ENCODE measurements around the gene PLCG2.

Gene PLCG2

DNA sequence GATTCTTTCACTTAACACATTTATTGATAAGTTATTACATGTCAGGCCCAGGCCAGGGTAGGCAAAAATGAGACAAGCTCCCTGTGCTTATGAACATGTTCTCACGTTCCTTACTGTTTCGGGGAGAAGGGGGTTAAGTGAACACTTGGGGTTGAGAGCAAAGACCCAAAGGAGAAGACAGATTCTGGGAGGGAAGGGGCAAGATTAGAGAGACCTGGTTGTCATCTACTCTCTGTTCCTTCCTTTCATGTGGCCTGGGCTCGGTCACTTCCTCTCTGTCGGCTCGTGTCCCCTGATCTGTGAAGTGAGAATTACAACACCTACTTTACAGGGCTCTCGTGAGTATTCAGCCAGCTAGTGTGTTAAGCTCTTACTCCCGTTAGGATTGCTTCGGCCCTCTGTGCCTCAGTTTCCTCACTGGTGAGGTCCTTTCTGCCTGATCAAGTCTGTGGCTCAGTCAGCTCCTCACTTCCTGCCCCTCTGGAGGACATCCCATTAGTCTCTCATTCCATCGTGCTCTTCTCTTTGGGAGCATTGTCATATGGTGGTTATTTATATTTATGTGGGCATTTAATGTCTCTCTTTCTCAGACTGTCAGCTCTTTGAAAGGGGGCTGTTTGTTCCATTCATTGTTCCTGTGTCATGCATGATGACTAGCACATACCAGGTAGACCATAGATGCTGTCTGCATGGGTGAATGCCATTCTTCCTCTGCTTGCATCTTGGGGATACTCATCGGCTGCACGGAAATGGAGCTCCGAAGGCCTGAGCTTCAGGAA lies 38.9 kb downstream of the PLCG2 start:
- no peak for DNase-seq

GRCh38 chr16:81818568-81818896 lies 39.4 kb downstream of the PLCG2 start:
- DNase-seq, result no peak

GRCh38 chr16:81818905-81819304 lies 39.8 kb downstream of the PLCG2 start:
- no peak for DNase-seq

DNA sequence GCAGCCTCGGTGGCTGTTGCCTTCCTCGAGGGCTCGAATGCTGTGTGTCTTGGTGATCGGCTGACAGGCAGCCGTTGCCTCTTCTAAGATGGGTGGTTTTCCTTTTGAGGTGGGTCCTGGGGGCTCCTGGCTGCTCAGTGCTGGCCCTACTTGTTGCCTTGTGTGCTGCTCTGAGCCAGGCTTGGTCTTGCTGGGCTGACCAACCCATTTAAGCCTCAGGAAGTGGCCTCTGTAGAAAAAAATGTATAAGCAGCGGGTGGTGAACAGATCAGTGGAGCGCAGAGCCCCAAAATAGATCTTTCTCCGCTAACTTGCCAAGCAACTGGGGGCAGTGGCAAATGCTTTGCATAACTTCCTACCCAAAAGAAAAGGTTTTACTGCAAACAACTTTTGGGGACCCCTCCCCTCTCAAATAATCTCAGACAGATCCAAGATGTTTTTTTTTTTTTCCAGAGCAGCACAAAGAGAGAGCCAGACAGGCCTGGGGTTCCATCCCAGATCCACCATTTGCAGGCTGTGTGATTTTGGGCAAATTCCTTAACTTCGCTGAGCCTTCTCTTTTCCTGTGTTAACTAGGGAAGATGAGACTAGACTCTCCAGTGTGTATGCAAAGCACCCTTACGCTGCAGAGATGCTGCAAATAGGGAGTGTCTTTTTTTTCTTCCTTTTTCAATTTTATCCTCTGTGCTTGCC lies 42.5 kb downstream of the PLCG2 start:
- no peak for DNase-seq

DNA sequence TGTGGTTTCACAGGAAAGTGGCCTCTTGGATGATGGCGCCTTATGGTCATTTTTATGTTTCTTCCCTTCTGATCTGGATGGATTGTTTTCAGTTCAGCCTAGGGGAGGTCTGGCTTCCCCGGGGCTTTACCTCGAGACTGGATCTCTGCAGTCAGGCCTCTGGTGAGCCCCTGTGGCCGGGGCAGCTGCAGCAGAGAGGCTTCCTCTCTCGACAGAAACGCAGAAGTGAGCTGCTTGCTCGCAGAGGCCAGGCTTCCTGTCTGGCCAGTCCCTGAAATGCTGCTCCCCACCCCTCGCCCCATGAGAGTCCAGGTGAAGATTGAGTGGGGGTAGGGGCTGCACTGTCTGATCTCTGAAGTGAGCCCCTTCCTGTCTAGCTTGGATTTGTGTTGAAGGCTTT lies 44.0 kb downstream of the PLCG2 start:
- no peak for DNase-seq

DNA sequence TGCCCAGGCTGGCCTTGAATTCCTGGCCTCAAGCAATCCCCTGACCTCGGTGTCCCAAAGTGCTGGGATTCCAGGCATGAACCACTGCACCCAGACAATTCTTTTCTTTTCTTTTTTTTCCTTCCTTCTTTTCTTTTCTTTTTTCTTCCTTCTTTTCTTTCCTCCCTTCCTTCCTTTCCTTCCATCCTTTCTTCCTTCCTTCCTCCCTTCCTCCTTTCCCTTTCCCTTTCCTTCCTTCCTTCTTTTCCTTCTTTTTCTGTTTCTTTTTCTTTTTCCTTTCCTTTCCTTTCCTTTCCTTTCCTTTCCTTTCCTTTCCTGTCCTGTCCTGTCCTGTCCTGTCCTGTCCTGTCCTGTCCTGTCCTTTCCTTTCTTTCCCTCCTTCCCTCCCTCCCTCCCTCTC lies 44.6 kb downstream of the PLCG2 start:
- DNase-seq, result no peak

- DNase-seq, result no peak
These were observed 47.4 kb downstream of the PLCG2 start for GRCh38 chr16:81826523-81826922.

- no peak for DNase-seq
These were observed 51.9 kb downstream of the PLCG2 start for GRCh38 chr16:81830845-81831540.

GRCh38 chr16:81831722-81832126 lies 52.6 kb downstream of the PLCG2 start:
- DNase-seq, result no peak

- DNase-seq, result no peak
These were observed 53.9 kb downstream of the PLCG2 start for GRCh38 chr16:81832801-81833547.

GRCh38 chr16:81833751-81834150 lies 54.7 kb downstream of the PLCG2 start:
- DNase-seq, result no peak

DNA sequence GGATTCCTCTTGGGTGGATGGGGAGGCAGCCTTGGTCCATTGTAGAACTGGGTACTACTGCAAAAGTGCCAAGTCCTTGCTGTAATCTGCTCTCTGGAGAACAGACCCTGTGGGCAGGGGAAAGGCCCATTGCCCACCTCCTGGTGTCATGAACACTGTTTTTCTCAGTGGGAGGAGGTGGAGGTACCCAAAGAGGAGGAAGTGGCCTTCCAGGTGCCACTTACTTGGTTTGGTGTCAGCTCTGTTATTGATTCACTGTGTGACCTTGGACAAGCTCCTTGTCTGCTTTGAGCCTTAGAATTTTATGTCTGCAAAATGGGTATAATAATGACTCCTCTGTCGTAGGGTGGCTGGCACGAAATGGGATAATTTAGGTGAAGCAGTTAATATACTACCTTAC lies 55.8 kb downstream of the PLCG2 start:
- DNase-seq, result no peak

DNA sequence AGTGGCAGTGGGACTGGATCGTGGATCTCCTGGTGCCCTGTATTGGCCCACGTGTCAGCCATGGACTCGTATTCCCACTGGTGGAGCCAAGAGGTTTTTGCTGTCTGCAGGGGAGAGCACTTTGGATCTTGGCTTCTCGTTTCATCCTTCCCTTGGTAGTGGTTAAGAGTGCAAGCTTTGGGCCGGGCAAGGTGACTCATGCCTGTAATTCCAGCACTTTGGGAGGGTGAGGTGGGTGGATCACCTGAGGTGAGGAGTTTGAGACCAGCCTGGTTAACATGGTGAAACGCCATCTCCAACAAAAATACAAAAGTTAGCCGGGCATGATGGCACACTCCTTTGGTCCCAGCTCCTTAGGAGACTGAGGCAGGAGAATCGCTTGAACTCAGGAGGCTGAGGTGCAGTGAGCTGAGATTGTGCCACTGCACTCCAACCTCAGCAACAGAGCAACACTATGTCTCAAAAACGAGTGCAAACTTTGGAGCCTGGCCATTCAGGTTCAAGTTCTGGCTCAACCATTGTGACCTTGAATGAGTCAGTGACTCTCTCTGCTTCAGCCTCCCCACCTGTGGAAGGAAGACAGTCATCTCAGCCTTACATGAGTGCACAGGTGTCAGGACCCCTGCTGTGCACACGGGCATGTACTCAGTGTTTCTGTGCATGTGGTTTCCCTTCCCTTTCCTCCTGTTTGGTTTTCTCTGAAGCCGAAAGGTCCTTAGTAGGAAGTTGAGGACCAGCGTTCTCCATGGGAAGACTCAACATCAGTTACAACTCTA lies 57.4 kb downstream of the PLCG2 start:
- no peak for DNase-seq

- no peak for DNase-seq
These were observed 58.2 kb downstream of the PLCG2 start for GRCh38 chr16:81837312-81837751.

GRCh38 chr16:81838794-81839193 lies 59.7 kb downstream of the PLCG2 start:
- DNase-seq, result no peak

DNA sequence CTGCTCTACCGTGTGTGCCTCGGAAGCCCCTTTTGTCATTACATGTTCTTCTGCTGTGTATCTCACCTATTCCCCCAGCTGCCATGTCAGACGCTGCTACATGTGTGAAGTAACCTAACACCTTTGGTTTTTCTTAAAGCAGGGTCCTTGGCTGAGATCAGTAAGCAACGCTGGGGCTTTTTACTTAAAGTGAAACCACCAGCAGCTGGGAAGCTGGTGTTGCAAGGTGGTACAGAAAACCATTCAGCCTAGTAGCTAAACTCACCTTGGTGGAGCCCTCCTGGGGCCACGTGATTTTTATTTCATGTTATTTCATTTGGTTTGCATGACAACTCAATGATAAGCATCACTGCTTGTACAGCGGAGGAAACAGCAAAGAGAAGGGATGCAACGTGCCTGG lies 62.6 kb downstream of the PLCG2 start:
- no peak for DNase-seq

DNA sequence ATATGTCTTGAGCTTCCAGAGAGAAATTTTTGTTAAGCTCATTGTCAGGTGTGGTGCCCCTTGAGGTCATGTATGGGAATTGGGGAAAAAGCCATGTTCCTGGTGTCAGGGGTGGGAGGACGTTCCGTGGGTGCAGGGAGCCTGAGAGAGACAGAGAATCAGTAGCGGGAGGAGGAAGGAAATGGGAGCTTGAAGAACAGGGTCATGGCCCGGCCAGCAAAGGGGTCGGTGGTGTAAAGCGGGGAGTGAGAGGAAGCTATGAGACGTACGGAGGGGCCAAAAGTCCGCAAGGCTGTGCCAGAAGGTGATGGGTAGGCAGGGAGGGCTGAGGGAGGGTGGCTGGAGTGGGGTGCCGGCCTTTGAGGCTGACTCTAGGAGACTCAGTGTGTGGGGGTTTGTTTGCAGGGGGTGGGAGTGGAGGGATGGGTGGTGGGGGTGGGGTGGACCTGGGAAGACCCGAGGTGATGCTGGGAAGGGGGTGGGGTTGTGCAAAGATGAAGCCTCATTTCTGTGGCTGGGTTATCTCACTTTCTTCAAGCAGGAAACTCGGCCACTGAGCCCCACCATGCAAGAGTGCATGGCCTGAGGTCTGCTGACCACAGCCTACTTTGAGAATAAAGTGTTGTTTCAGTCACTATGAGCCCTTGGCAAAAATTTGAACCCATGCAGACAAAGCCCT lies 63.6 kb downstream of the PLCG2 start:
- DNase-seq, result no peak

GRCh38 chr16:81843243-81843582 lies 64.1 kb downstream of the PLCG2 start:
- DNase-seq, result no peak

DNA sequence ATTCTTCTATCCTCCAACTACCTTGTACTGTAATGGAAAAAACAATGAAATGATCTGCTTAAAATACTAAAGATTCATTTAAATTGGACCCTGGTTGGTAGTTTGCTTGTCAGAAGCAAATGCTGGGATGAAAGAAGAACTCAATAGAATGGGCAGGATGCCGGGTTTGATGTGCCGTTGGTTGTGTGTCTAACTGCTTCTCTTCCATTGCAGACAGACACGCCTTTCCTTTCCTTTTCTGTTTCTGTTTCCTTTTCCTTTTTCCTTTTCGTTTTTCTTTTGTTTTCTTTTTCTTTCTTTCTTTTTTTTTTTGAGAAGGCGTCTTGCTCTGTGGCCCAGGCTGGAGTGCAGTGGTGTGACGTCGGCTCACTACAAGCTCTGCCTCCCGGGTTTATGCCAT lies 64.6 kb downstream of the PLCG2 start:
- no peak for DNase-seq

GRCh38 chr16:81846105-81846504 lies 67.0 kb downstream of the PLCG2 start:
- DNase-seq, result no peak

DNA sequence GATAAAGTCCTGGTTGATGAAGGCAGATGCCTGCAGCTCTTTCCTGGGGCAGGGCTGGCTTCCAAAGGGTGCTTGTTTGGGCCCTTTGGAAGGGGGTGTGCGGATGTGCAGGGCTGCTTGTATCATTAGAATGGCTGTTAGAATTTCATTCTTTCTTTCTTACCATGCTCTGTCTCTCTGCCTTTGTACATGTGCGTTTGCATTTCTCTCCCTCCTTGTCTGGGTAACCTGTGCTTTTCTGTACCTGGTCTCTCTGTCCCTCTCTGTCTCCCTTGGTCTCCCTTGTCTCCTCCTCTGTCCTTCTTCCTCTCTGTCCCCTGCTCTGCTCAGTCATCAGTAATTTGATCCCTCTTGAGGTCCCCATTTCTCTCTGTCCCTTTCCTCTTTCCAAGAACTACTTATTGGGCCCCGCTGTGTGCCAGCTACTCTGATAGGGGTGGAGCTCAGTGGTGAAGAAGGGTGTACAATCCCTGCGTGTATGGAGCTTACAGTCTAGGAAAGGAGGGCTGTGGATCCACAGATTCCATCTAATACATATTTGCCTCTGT lies 69.3 kb downstream of the PLCG2 start:
- DNase-seq, result no peak

All from NCI-H748 treated with DMSO at 0.1 percent for 48 hours (cell line).